GM18519 (cell line): Measurements from ENCODE around the gene CRKL.
"Not testable (repeated sequence)": the region's sequence is repeated elsewhere in the genome, so short reads cannot be mapped to it uniquely, and the experiment has no call there.

ENCODE experiments used
- ATAC-seq: cut with Tn5 transposase; IDR thresholded peaks from one replicate; pipeline ENCODE4 v1.9.1; 2021; ENCODE audit warnings: mild to moderate bottlenecking, moderate library complexity; ENCODE audit not compliant: unreplicated experiment, low FRiP score

The CRKL gene

GRCh38 chr22:20901093-20902033 is 15.8 kb upstream of the CRKL start:
- ATAC-seq, result not testable (repeated sequence)

GRCh38 chr22:20903093-20903492 is 14.1 kb upstream of the CRKL start:
- no peak for ATAC-seq

- ATAC-seq, result no peak
Observed at GRCh38 chr22:20904008-20904979, 12.9 kb upstream of the CRKL start.

DNA sequence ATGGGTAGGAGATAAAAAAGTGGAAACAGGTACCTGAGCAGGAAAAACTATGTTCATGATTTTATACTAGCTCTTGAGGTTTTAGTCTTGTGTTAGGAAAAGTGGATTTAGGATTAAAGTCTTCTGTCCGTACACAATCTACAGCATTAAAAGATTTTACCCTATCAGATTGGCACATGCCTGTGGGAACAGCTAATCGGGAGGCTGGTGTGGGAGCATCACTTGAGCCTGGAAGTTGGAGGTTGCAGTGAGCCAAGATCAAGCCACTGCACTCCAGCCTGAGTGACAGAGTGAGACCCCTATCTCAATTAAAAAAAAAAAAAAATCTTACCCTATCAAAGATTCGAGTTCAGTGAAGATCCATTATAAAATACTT is 12.2 kb upstream of the CRKL start:
- no peak for ATAC-seq

DNA sequence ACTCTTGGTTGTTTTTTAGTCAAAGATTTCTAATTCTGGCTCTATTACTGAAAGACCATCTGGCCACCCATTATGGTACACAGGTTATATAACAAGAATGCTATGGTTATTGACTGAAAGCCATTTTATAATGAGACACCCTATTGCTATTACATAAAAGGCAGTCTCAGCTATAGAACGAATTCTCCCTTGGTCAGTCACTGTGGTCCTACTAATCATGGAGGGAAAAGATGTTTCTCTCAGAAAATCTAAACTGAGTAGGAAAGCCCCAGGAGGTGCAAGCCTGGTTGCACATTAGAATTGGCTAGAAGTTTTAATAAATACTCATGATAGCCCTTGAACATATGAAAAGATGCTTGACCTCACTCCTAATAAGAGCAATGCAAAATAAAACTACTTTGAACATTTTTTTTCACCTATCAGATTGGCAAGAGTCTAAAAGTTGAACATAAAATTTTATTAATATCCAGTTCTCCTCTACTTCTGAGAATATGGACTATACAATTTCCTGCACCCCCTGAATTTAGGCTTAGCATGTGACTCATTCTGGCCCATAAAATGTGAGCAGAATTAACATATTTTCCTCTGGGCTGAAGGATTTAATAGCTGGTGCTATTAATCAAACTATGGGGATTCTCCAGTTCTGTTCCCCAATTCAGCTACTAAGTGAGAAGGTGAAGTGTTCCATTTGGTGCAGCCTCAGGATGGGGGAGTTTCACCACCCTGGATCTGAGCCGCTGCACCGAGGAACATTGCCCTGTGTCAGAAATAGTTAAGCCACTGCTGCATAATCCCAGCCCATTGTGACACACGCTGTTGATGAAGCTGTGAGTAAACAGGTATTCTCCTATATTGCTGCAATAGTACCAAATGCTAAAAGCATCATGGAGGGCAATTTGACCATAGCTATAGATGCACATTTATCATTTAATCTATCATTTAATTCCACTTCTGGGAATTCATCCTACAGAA is 11.5 kb upstream of the CRKL start:
- ATAC-seq, result no peak

DNA sequence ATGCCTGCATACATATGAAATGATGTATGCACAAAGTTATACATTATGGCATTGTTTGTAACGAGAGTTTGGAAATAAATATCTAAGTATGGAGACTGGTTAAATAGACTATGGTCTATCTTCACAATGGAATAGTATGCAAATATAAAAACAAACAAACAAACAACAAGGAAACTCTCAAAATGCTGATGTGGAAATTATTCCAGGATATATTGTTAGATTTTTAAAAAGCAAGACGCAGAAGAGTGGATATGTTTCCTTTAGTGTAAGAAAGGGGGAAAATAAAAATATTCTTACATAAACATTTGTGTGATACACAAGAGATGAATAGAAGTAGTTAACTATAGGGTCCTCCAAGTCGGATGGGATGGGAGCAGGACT is 10.8 kb upstream of the CRKL start:
- ATAC-seq, result no peak

GRCh38 chr22:20908717-20909116 is 8.5 kb upstream of the CRKL start:
- ATAC-seq, result not testable (repeated sequence)

- ATAC-seq, result no peak
Observed at GRCh38 chr22:20909543-20910303, 7.5 kb upstream of the CRKL start.

GRCh38 chr22:20912494-20912893 is 4.7 kb upstream of the CRKL start:
- no peak for ATAC-seq

GRCh38 chr22:20918663-20919218 is 1.5 kb downstream of the CRKL start:
- no peak for ATAC-seq

DNA sequence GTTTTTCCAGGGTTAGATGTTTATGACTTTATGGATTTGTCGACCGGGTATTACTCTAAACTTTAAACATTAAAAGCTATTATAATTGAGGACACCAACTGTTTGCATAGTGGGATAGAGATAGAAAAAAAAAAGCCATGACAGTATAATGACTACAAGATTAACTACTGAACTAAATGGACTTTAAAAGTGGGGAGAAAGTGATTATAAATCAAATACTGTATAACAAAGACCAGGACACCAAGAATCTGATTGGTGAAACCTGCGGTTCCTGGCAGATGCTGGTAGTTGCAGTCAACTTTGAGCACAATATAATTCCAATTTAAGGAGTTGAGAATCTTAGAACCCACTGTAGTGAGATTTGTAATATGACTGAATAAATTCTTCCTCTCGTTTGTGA is 2.5 kb downstream of the CRKL start:
- ATAC-seq, result no peak

DNA sequence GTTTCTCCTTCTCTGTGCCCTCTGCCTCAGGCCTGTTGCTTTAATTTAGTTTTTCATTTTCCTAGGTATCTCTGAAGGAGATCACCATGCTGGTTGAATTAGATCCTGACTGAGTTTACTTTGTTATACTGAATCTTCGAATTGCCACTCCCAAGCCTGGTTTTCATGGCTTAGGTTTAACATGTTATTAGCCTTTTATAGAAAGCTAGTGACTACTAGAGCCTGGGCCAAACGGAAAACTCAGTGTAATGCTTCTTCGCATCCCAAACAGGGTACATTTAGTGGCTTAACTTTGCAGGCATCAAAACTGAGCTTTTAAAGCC is 3.6 kb downstream of the CRKL start:
- no peak for ATAC-seq

DNA sequence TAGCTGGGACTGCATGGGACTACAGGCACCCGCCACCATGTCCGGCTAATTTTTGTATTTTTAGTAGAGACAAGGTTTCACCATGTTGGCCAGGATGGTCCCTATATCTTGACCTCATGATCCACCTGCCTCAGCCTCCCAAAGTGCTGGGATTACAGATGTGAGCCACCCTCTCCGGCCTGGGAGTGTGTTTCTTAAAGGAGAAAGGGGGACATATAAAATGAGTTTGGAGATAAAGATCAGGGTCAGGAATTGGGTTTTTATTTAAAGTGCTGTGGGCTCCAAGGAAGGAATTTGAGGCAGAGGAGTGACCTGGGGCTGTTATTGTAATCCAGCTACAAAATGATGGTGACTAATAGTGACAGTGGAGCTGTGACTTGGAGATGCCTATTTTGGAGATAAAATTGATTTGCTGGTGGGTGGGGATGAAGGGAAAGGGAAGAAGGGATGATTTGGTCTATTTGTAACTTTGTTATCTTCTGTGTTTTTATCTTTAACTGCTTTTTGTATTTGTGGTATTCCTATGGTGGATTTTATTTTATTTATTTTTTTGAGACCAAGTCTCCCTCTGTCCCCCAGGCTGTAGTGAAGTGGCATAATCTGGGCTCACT is 5.0 kb downstream of the CRKL start:
- no peak for ATAC-seq

- ATAC-seq, result no peak
Observed at GRCh38 chr22:20926243-20926642, 9.0 kb downstream of the CRKL start.

DNA sequence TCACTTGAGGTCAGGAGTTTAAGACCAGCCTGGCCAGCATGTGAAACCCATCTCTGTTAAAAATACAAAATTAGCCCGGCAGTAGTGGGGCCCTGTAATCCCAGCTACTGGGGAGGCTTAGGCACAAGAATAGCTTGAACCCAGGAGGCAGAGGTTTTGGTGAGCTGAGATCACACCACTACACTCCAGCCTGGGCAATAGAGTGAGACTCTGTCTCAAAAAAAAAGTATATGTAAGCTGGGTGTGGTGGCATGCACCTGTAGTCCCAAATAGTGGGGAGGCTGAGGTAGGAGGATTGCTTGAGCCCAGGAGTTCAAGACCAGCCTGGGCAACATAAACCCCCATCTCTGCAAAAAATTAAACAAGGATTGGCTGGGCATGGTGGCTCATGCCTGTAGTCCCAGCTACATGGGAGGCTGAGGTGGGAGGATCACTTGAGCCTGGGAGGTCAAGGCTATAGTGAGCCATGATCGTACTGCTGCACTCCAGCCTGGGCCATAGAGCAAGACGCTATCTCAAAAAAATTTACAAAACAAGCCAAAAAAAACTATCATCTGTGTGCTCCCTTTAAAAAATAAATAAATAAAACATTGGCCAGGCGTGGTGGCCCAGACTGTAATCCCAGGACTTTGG is 10.8 kb downstream of the CRKL start:
- no peak for ATAC-seq

GRCh38 chr22:20928573-20928967 is 11.4 kb downstream of the CRKL start:
- ATAC-seq, result no peak

GRCh38 chr22:20930004-20930403 is 12.8 kb downstream of the CRKL start:
- ATAC-seq, result no peak

DNA sequence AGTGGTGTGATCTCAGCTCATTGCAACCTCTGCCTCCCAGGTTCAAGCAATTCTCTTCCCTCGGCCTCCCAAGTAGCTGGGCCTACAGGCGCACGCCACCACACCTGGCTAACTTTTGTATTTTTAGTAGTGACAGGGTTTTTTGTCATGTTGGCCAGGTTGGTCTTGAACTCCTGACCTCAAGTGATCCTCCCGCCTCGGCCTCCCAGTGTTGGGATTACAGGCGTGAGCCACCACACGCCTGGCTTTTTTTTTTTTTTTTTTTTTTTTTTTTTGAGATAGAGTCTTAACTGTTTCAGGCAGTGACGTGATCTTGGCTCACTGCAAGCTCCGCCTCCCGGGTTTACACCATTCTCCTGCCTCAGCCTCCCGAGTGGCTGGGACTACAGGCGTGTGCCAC is 13.2 kb downstream of the CRKL start:
- not testable (repeated sequence) for ATAC-seq
